Measurements from ENCODE around the gene RAPGEF4. TPM values are rescaled to one million over a fixed set of nuclear protein-coding genes. Genes with fewer than 3 reads are reported as not detected.

Gene RAPGEF4
- total RNA-seq, 1 experiment from 2014 or later: 1.4 TPM

DNA sequence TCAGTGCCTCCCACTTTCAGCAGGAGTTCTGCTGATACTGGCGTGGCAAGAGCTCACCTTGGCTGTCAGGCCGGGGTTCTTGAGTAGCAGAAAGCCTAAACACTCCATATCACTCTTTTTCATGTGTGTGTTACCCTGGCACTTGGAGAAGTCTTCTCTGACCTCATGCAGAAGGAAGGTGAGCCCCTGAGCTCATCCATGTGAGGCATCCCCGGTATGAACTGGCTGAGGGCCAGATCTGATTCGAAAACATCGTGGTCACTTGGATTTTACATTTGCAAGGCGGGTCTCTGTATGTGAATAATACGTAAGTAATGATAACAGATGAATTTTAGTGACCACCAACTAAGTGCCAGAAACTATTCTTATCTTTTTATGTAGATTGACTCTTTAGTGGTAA lies 93.6 kb downstream of the RAPGEF4 start:
- H2AK5ac ChIP-seq (ENCODE audit: insufficient read length, low read length): no peak overlapping the region
- H2BK5ac ChIP-seq (ENCODE audit: insufficient read length, low read length): no peak overlapping the region
- Mint-ChIP-seq H3K27me3 (ENCODE audit: low read depth) (no peaks in the 10 kb centered on the region), H3K9me3 (no peaks in the 10 kb centered on the region), H3K4me3 (no peak overlapping the region), H3K4me1 (no peaks in the 10 kb centered on the region), H3K36me3 (ENCODE audit: insufficient read depth in 1 of 3, low read depth in 3 of 3) (no peaks in the 10 kb centered on the region), H3K27ac (no peak overlapping the region)
- no peak overlapping the region for H2AFZ ChIP-seq (ENCODE audit: low read length)
- no peak overlapping the region for H4K91ac ChIP-seq (ENCODE audit: insufficient read length, low read depth, low read length)
- H3K79me1 ChIP-seq (ENCODE audit: insufficient read depth, low read depth, low read length, poor library complexity, severe bottlenecking): no peaks in the 10 kb centered on the region
- no CpG with 5 or more reads among the region's 7 CpGs for WGBS (ENCODE audit: extremely low coverage, insufficient read length, low lambda C conversion rate)
- H3K18ac ChIP-seq (ENCODE audit: insufficient read length, low read depth, low read length): no peak overlapping the region
- no peak overlapping the region for H3K23ac ChIP-seq (ENCODE audit: insufficient read length, low read depth, low read length)
- H2BK120ac ChIP-seq (ENCODE audit: low read depth, low read length, poor library complexity, severe bottlenecking): no peak overlapping the region
- no peak overlapping the region for H3K27ac ChIP-seq (ENCODE audit: insufficient read length, low read depth, low read length)
- no peak overlapping the region for H4K8ac ChIP-seq (replicated peaks; ENCODE audit: insufficient read length, low read depth, low read length)
- no peak overlapping the region for H3K56ac ChIP-seq (ENCODE audit: insufficient read length, low read depth, low read length)
- TF ChIP-seq, protein P1, sequence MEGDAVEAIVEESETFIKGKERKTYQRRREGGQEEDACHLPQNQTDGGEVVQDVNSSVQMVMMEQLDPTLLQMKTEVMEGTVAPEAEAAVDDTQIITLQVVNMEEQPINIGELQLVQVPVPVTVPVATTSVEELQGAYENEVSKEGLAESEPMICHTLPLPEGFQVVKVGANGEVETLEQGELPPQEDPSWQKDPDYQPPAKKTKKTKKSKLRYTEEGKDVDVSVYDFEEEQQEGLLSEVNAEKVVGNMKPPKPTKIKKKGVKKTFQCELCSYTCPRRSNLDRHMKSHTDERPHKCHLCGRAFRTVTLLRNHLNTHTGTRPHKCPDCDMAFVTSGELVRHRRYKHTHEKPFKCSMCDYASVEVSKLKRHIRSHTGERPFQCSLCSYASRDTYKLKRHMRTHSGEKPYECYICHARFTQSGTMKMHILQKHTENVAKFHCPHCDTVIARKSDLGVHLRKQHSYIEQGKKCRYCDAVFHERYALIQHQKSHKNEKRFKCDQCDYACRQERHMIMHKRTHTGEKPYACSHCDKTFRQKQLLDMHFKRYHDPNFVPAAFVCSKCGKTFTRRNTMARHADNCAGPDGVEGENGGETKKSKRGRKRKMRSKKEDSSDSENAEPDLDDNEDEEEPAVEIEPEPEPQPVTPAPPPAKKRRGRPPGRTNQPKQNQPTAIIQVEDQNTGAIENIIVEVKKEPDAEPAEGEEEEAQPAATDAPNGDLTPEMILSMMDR (conservative IDR thresholded peaks at IDR 0.05): no peak
- no peak overlapping the region for H4K5ac ChIP-seq (ENCODE audit: insufficient read length, low read depth, low read length)
- no peaks in the 10 kb centered on the region for H3K23me2 ChIP-seq (ENCODE audit: insufficient read length, low read depth, low read length, poor library complexity, severe bottlenecking)
- H3K9ac ChIP-seq (ENCODE audit: extremely low read depth, insufficient read length, low read length): no peak overlapping the region
- no peaks in the 10 kb centered on the region for H3K4me1 ChIP-seq (ENCODE audit: insufficient read depth, low read length)
- H3K4ac ChIP-seq (ENCODE audit: low read depth, low read length): no peak overlapping the region
- DNase-seq: no peak
- H3K4me2 ChIP-seq (ENCODE audit: insufficient read depth, insufficient read length, low read length): no peak overlapping the region
- no peak overlapping the region for H2BK12ac ChIP-seq (ENCODE audit: insufficient read length, low read depth, low read length)
- H3K9me3 ChIP-seq (ENCODE audit: control insufficient read depth, low read depth, low read length): no peaks in the 10 kb centered on the region
- H3K79me2 ChIP-seq (ENCODE audit: insufficient read depth, low read length): no peaks in the 10 kb centered on the region
- no peak overlapping the region for H2BK15ac ChIP-seq (ENCODE audit: low read depth, low read length)
- H4K20me1 ChIP-seq (ENCODE audit: control insufficient read depth, insufficient read depth, insufficient read length): no peaks in the 10 kb centered on the region
- H3T11ph ChIP-seq (ENCODE audit: low read length): no peak overlapping the region
- no peaks in the 10 kb centered on the region for H3K27me3 ChIP-seq (ENCODE audit: insufficient read depth, low read length)
- no peak overlapping the region for H2BK20ac ChIP-seq (ENCODE audit: low read depth, low read length, poor library complexity, severe bottlenecking)
- H3K14ac ChIP-seq (ENCODE audit: insufficient read depth, low read length): no peak overlapping the region
